Rectal smooth muscle tissue (tissue), 1 donor: ENCODE results near the gene ADAP1.

Experiments
- H3K27ac ChIP-seq: one replicate; pipeline ENCODE4 v1.7.0; 2013; ENCODE audit warnings: low read depth, low read length, inconsistent platforms
- H3K27me3 ChIP-seq: one replicate; pipeline ENCODE4 v1.7.0; 2013; ENCODE audit warnings: low read length; ENCODE audit not compliant: control insufficient read depth, insufficient read depth
- H3K36me3 ChIP-seq: one replicate; pipeline ENCODE4 v1.7.0; 2013; ENCODE audit warnings: low read length; ENCODE audit not compliant: control insufficient read depth, insufficient read depth
- H3K4me1 ChIP-seq: one replicate; pipeline ENCODE4 v1.7.0; 2013; ENCODE audit warnings: low read length; ENCODE audit not compliant: control insufficient read depth, insufficient read depth
- H3K4me3 ChIP-seq: one replicate; pipeline ENCODE4 v1.7.0; 2013; ENCODE audit warnings: low read length
- H3K9ac ChIP-seq: one replicate; pipeline ENCODE4 v1.7.0; 2013; ENCODE audit warnings: low read length

Gene ADAP1

DNA sequence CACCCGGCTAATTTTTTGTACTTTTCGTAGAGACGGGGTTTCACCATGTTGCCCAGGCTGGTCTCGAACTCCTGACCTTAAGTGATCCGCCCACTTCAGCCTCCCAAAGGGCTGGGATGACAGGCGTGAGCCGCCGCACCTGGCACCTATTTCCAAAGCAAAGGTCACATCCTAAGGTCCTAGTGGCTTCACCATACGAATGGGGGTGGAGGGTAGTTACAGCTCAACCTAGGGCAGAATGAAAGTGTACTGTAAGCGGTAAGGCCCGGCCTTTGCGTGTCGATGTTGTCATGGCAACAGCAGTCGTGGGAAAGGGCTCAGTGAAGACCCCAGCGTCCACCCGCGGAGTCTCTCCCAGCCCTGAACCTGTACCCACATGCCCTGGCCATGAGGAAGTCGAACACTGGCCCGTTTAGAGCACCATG, 22.4 kb upstream of the ADAP1 start:
- no peaks in the 10 kb centered on the region for H3K27me3 ChIP-seq
- peak overlapping the region; percentile 45 for H3K27ac ChIP-seq
- no peak overlapping the region for H3K9ac ChIP-seq
- peaks cover 9% of the 10 kb centered on the region for H3K36me3 ChIP-seq
- peak overlapping the region; percentile 9 for H3K4me3 ChIP-seq
- peaks cover 2% of the 10 kb centered on the region for H3K4me1 ChIP-seq

GRCh38 chr7:975702-976473, 21.4 kb upstream of the ADAP1 start:
- H3K4me3 ChIP-seq = peak overlapping the region; percentile 72
- no peak overlapping the region for H3K27ac ChIP-seq
- peaks cover 14% of the 10 kb centered on the region for H3K36me3 ChIP-seq
- no peaks in the 10 kb centered on the region for H3K27me3 ChIP-seq
- peak overlapping the region; percentile 3 for H3K9ac ChIP-seq
- peaks cover 2% of the 10 kb centered on the region for H3K4me1 ChIP-seq

- Histone ChIP-seq H3K27ac (peak within 1 kb of the TSS; percentile 97), H3K9ac (peak within 1 kb of the TSS; percentile 90), H3K36me3 (peaks cover 18% of the 10 kb centered on the region), H3K4me1 (peaks cover 2% of the 10 kb centered on the region), H3K4me3 (peak within 1 kb of the TSS; percentile 95), H3K27me3 (no peaks in the 10 kb centered on the region)
Observed at GRCh38 chr7:974820-975681, 20.6 kb upstream of the ADAP1 start, which contains the start of gene COX19. COX19 (minus strand) TSS chr7:975549; CDS start chr7:975509, 40 bp downstream.

DNA sequence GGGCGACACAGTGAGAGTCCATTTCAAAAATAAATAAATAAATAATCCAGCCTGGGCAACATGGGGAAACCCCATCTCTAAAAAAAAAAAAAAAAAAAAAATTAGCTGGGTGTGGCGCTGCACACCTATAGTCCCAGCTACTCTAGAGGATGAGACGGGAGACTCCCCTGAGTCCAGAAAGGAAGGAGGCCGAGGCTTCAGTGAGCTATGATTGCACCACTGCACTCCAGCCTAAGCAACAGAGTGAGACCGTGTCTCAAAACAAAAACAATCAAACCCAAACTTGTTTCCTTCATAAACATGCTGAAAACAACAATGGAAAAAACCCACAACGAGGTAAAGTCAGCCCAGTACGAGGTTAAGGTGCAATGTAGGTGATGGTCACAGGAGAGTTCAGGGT, 19.7 kb upstream of the ADAP1 start:
- H3K36me3 ChIP-seq = peaks cover 23% of the 10 kb centered on the region
- H3K27ac ChIP-seq = no peak overlapping the region
- no peaks in the 10 kb centered on the region for H3K27me3 ChIP-seq
- H3K4me3 ChIP-seq = peak overlapping the region; percentile 95
- H3K9ac ChIP-seq = no peak overlapping the region
- peaks cover 2% of the 10 kb centered on the region for H3K4me1 ChIP-seq

- Histone ChIP-seq H3K27me3 (no peaks in the 10 kb centered on the region), H3K4me3 (no peak overlapping the region), H3K36me3 (peaks cover 31% of the 10 kb centered on the region), H3K27ac (no peak overlapping the region), H3K9ac (no peak overlapping the region), H3K4me1 (peaks cover 2% of the 10 kb centered on the region)
Observed at GRCh38 chr7:973312-973711, 18.8 kb upstream of the ADAP1 start.

DNA sequence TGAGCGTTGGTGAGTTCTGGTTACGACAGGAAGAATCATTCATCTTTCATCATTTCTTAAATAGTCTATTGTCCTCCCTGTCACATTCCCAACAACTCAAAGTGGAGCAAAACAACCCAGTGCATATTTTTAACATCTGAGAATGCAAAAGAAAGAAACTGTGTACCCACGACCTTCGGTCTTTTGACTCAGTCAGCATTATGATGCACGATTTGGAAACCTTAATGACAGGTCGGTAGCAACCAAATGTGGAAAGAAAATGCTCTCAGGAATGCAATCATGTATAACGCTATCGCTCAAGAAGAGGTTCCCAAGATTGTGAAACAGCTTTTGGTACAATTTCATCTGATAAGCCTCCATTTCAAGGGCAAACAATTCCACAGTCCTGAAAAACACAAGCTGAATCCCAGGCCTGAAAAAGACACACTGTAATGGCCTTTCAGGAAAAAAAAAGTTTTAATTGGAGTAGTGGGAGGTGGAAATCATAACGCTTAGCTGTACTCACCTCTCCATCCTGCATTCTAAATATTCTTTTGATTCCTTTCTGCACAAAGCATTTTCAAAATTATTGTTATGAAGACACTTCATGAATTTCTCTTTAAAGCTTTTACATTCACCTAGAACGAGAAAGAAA, 18.3 kb upstream of the ADAP1 start:
- no peak overlapping the region for H3K27ac ChIP-seq
- no peak overlapping the region for H3K4me3 ChIP-seq
- no peak overlapping the region for H3K9ac ChIP-seq
- no peaks in the 10 kb centered on the region for H3K27me3 ChIP-seq
- H3K36me3 ChIP-seq = peaks cover 36% of the 10 kb centered on the region
- H3K4me1 ChIP-seq = peaks cover 2% of the 10 kb centered on the region

DNA sequence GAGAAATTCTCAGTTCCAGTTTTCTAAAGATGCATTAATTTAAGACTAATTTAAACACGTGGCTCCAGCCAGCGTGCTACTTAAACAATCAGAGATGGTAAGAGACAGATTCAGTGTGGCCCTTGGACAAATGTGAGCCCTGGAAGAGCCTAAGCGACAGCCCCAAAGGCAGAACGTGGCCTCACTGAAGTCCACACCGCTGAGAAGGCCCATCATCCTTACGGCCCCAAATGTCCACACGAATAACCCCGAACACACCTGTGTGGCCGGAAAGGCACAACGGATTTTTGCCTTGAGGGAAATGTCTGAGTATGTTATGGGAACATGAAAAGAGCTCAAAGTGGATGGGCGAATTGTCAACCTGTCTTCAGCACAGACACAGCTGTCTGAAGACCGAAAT, 17.6 kb upstream of the ADAP1 start:
- Histone ChIP-seq H3K4me1 (peaks cover 2% of the 10 kb centered on the region), H3K9ac (no peak overlapping the region), H3K27me3 (no peaks in the 10 kb centered on the region), H3K27ac (no peak overlapping the region), H3K36me3 (peaks cover 43% of the 10 kb centered on the region), H3K4me3 (no peak overlapping the region)

GRCh38 chr7:970744-971143, 16.3 kb upstream of the ADAP1 start:
- peaks cover 46% of the 10 kb centered on the region for H3K36me3 ChIP-seq
- H3K27ac ChIP-seq = no peak overlapping the region

DNA sequence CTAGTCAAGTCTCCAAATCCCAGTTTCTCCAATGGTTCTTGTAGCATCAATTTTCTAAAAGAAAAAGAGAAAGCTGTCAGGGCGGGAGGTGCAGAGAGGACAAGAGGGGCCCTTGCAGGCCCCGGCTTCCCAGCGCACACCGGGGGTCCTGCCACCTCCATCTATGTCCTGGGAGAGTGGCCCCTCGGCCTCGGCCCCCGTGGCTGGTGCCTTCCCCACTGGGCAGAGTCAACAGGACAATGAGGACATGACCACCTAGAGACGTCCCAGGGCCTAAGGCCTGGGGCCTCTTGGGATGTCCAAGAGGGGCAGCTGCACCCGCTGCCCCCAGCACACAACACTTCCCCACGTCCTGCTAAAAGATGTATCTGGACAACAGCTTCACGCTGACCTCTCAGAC, 14.9 kb upstream of the ADAP1 start:
- no peak overlapping the region for H3K4me3 ChIP-seq
- H3K4me1 ChIP-seq = peaks cover 8% of the 10 kb centered on the region
- no peak overlapping the region for H3K27ac ChIP-seq
- H3K27me3 ChIP-seq = no peaks in the 10 kb centered on the region
- H3K9ac ChIP-seq = no peak overlapping the region
- peaks cover 46% of the 10 kb centered on the region for H3K36me3 ChIP-seq

More at GRCh38 chr7:970744-971143, 16.3 kb upstream of the ADAP1 start:
- H3K27me3 ChIP-seq = no peaks in the 10 kb centered on the region
- no peak overlapping the region for H3K4me3 ChIP-seq
- no peak overlapping the region for H3K9ac ChIP-seq
- H3K4me1 ChIP-seq = no peaks in the 10 kb centered on the region

GRCh38 chr7:968205-969105, 14.0 kb upstream of the ADAP1 start:
- H3K27ac ChIP-seq = no peak overlapping the region
- no peaks in the 10 kb centered on the region for H3K27me3 ChIP-seq
- H3K4me1 ChIP-seq = peaks cover 16% of the 10 kb centered on the region
- no peak overlapping the region for H3K9ac ChIP-seq
- no peak overlapping the region for H3K4me3 ChIP-seq
- H3K36me3 ChIP-seq = peaks cover 46% of the 10 kb centered on the region

DNA sequence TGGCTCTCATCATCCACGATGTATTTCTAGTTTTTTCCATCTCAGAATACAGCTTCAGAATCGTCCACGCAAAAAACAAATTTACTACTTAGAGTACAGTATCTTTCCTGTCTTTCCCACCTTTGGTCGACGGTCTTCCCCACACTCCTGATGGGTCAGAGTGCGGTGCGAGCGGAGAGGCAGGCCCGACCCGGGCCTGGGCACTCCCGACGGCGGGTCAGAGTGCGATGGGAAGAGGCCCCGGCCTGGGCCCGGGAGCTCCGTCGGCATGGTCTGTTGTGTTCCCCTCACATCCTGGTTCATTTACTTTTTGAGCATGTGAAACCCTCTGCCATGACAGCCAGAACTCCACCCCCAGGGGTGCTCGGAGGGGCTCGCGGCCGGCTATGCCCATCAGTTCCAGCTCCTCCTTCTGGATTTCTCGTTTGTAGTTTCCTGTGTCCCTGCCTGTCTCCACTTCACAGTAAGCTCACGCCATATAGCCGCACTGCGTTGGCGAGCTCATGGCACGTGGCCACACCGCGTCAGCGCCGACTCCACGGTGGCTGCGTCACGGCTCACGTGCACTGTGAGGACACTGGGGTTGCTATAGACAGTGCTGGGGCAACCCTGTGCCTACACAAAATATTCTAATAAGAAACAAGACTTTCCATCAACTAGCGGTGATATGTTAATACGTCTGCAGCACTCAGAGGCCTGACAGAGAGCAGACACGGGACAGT, 13.0 kb upstream of the ADAP1 start:
- H3K36me3 ChIP-seq = peaks cover 43% of the 10 kb centered on the region

More for the DNA sequence above, 13.0 kb upstream of the ADAP1 start:
- H3K27me3 ChIP-seq = peaks cover 1% of the 10 kb centered on the region
- no peak overlapping the region for H3K4me3 ChIP-seq
- H3K9ac ChIP-seq = no peak overlapping the region
- H3K4me1 ChIP-seq = peaks cover 17% of the 10 kb centered on the region
- no peak overlapping the region for H3K27ac ChIP-seq
